GM12878 (cell line): ENCODE measurements around the gene USP25. TPM values are rescaled to one million over a fixed set of nuclear protein-coding genes. Genes with fewer than 3 reads are reported as not detected.
A peak's percentile ranks its signal among the peaks of the same experiment; 100 is the strongest.

Source experiments
- ATAC-seq: fragments of 200-7000 bp; cut with Tn5 transposase; 3 replicates; pipeline ENCODE4 v1.9.1; 2020; ENCODE audit warnings: mild to moderate bottlenecking, moderate library complexity
- BruUV-seq: library from RNA; stranded (reverse); fragments of 400-500 nt; replicated peaks from 2 replicates; lab custom pipeline; 2021; lab: Mats Ljungman, UMichigan
- CTCF ChIA-PET: fragments of 300-600 bp; sonication (Branson Sonifier 250); formaldehyde crosslinking; extraction: SDS; loops from one replicate; lab custom pipeline; 2021; ENCODE audit warnings: inconsistent platforms; lab: Yijun Ruan, JAX
- POLR2A ChIA-PET: fragments of 350-600 bp; formaldehyde crosslinking; extraction: SDS; loops from one replicate; lab custom pipeline; 2021; ENCODE audit warnings: inconsistent platforms; lab: Charles Lee
- RAD21 ChIA-PET: fragments of 300-600 bp; sonication (Branson Sonifier 250); formaldehyde crosslinking; loops from one replicate; lab custom pipeline; 2023; ENCODE audit warnings: antibody characterized with exemption; ENCODE audit not compliant: unreplicated experiment; lab: Charles Lee
- SMC1A ChIA-PET: fragments of 300-600 bp; sonication (Branson Sonifier 250); formaldehyde crosslinking; loops from one replicate; lab custom pipeline; 2023; ENCODE audit not compliant: unreplicated experiment, uncharacterized antibody; lab: Charles Lee
- DNase-seq: peaks from one replicate; pipeline ENCODE4 v3.0.0-alpha.2; 2011; ENCODE audit warnings: low read depth, low spot score
- FAIRE-seq: peaks from 3 replicates; lab custom pipeline; 2011; peaks lifted over from hg19 to GRCh38; lab: Jason Lieb, UNC
- H2AFZ ChIP-seq: 2 replicates; pipeline ENCODE4 v1.6.0; 2011; ENCODE audit warnings: low read depth, low read length, control low read depth; ENCODE audit not compliant: control insufficient read depth
- H3K27ac ChIP-seq: 2 replicates; pipeline ENCODE4 v1.5.1; 2011; ENCODE audit warnings: control low read depth; ENCODE audit not compliant: control insufficient read depth, insufficient read depth
- H3K27me3 ChIP-seq, 2 experiments: replicated peaks in 1 of 2; 2 replicates each; pipeline versions ENCODE4 v1.6.0 to v1.6.1; 2011; ENCODE audit warnings: low read length in 1 of 2; ENCODE audit not compliant: control insufficient read depth in 2 of 2, insufficient read depth in 2 of 2
- H3K36me3 ChIP-seq, 2 experiments: 2 replicates each; pipeline ENCODE4 v1.5.1; 2011; ENCODE audit warnings: low read length in 1 of 2; ENCODE audit not compliant: control insufficient read depth in 2 of 2, insufficient read depth in 2 of 2
- H3K4me1 ChIP-seq: 2 replicates; pipeline ENCODE4 v1.6.1; 2011; ENCODE audit warnings: mild to moderate bottlenecking, low read length, moderate library complexity, mixed read lengths; ENCODE audit not compliant: control insufficient read depth, insufficient read depth
- H3K4me2 ChIP-seq: 2 replicates; pipeline ENCODE4 v1.6.0; 2011; ENCODE audit warnings: control low read depth; ENCODE audit not compliant: control insufficient read depth, insufficient read depth
- H3K4me3 ChIP-seq: fragments of 200-600 bp; sonication (generic); 2 replicates; pipeline ENCODE4 v1.5.1; 2016
- H3K79me2 ChIP-seq: 2 replicates; pipeline ENCODE4 v1.6.0; 2011; ENCODE audit warnings: low read length; ENCODE audit not compliant: control insufficient read depth, insufficient read depth
- H3K9ac ChIP-seq: 2 replicates; pipeline ENCODE4 v1.8.0; 2011; ENCODE audit warnings: low read length, control low read depth, mixed read lengths; ENCODE audit not compliant: control insufficient read depth, insufficient read depth
- H3K9me3 ChIP-seq: replicated peaks from 3 replicates; pipeline ENCODE4 v1.5.1; 2011; ENCODE audit warnings: mild to moderate bottlenecking, low read length; ENCODE audit not compliant: control insufficient read depth, insufficient read depth
- H4K20me1 ChIP-seq: 2 replicates; pipeline ENCODE4 v1.6.0; 2011; ENCODE audit not compliant: control insufficient read depth, insufficient read depth
- BRCA1 ChIP-seq: IDR thresholded peaks from 2 replicates; pipeline ENCODE4 v1.6.1; 2011; ENCODE audit warnings: low read depth, low read length, improper control_type of control experiment
- CBX3 ChIP-seq: fragments of 200-600 bp; sonication (generic); IDR thresholded peaks from 2 replicates; pipeline ENCODE4 v1.6.1; 2016; ENCODE audit warnings: low read depth, borderline replicate concordance
- DPF2 ChIP-seq: fragments of 450-650 bp; IDR thresholded peaks from 2 replicates; pipeline ENCODE4 v1.6.1; 2017; ENCODE audit warnings: mild to moderate bottlenecking
- MYC ChIP-seq: IDR thresholded peaks from 2 replicates; pipeline ENCODE4 v1.6.1; 2011; ENCODE audit warnings: mild to moderate bottlenecking, low read length, moderate library complexity, inconsistent platforms; ENCODE audit not compliant: insufficient read depth, insufficient replicate concordance, insufficient read length, severe bottlenecking
- PBX3 ChIP-seq: IDR thresholded peaks from 2 replicates; pipeline ENCODE4 v1.6.1; 2011; ENCODE audit warnings: mild to moderate bottlenecking, low read depth, low read length, moderate library complexity; ENCODE audit not compliant: insufficient replicate concordance
- SMAD1 ChIP-seq: fragments of 450-650 bp; IDR thresholded peaks from 2 replicates; pipeline ENCODE4 v1.6.1; 2018; ENCODE audit warnings: mild to moderate bottlenecking, low read depth; ENCODE audit not compliant: partially characterized antibody
- STAT3 ChIP-seq: IDR thresholded peaks from 2 replicates; pipeline ENCODE4 v1.6.1; 2011; ENCODE audit warnings: low read depth, low read length, improper control_type of control experiment
- SUPT20H ChIP-seq: IDR thresholded peaks from 2 replicates; pipeline ENCODE4 v1.6.1; 2011; ENCODE audit warnings: low read depth, mild to moderate bottlenecking, low read length, moderate library complexity, borderline replicate concordance; ENCODE audit not compliant: control insufficient read depth
- WGBS: methylation state at CpG from one replicate; pipeline ENCODE4 v1.1.6; 2016; ENCODE audit warnings: low lambda C conversion rate; ENCODE audit not compliant: insufficient replicate concordance, insufficient coverage; ENCODE audit errors: missing lambda C conversion rate; 5-methylcytosine and 5-hydroxymethylcytosine counted together
- in situ Hi-C: fragments of 300-500 bp; cut with MboI; formaldehyde crosslinking; loops from 9 replicates; pipeline ENCODE4 v1.14.3; 2018; ENCODE audit warnings: mixed read lengths
- intact Hi-C: fragments of 100-400 bp; cut with micrococcal nuclease; formaldehyde crosslinking; loops from one replicate; pipeline ENCODE4 v1.14.2; 2022; ENCODE audit not compliant: unreplicated experiment
- polyA plus RNA-seq, 11 experiments: library from polyadenylated mRNA; depleted of rRNA in 4 of 11; unstranded in 6 of 11; stranded (reverse) in 5 of 11; fragments of >200 nt; fragmentation: Nextera tagmentation in 4 of 11; fragmentation: Illumina TruSeq in 1 of 11; extraction: Ambion mirVana in 4 of 11; extraction: Trizol in 1 of 11; gene quantifications; 1 replicate in 1 of 11; 2 replicates in 10 of 11; pipeline versions ENCODE4 v1.2.1 to v1.2.3, GENCODE V29; 2011 to 2016; ENCODE audit warnings: inconsistent platforms in 2 of 11, missing spikeins in 2 of 11, low read depth in 1 of 11
- total RNA-seq, 4 experiments: library from RNA; depleted of rRNA in 3 of 4; stranded (reverse); fragments of >200 nt in 3 of 4; fragmentation: Illumina TruSeq in 1 of 4; extraction: Trizol in 1 of 4; gene quantifications; 2 replicates each; pipeline versions ENCODE4 v1.2.1 to v1.2.3, GENCODE V29; 2013 to 2021
- TF ChIP-seq, protein P1 (sequence below): fragments of 450-650 bp; IDR thresholded peaks from 2 replicates; pipeline ENCODE4 v1.6.1; 2017; ENCODE audit warnings: mild to moderate bottlenecking, moderate library complexity
- TF ChIP-seq, protein P2 (sequence below): fragments of 450-650 bp; IDR thresholded peaks from 2 replicates; pipeline ENCODE4 v1.6.1; 2018; ENCODE audit warnings: mild to moderate bottlenecking, low read depth, moderate library complexity; ENCODE audit not compliant: partially characterized antibody
- TF ChIP-seq, protein P3 (sequence below): IDR thresholded peaks from 2 replicates; pipeline ENCODE4 v1.6.1; 2011; ENCODE audit warnings: borderline replicate concordance, low read depth, mild to moderate bottlenecking, moderate library complexity, mixed read lengths, low read length; ENCODE audit not compliant: insufficient read depth; ENCODE audit errors: extremely low read length

The USP25 gene
- total and polyA plus RNA-seq, 10 of the 15 experiments (the other 5 are each of a cell fraction or from before 2014, with no cell fraction given) = 1.5 to 31.3 (median 23.4) TPM

- TF ChIP-seq PBX3 = no peak
- TF ChIP-seq, protein P1, sequence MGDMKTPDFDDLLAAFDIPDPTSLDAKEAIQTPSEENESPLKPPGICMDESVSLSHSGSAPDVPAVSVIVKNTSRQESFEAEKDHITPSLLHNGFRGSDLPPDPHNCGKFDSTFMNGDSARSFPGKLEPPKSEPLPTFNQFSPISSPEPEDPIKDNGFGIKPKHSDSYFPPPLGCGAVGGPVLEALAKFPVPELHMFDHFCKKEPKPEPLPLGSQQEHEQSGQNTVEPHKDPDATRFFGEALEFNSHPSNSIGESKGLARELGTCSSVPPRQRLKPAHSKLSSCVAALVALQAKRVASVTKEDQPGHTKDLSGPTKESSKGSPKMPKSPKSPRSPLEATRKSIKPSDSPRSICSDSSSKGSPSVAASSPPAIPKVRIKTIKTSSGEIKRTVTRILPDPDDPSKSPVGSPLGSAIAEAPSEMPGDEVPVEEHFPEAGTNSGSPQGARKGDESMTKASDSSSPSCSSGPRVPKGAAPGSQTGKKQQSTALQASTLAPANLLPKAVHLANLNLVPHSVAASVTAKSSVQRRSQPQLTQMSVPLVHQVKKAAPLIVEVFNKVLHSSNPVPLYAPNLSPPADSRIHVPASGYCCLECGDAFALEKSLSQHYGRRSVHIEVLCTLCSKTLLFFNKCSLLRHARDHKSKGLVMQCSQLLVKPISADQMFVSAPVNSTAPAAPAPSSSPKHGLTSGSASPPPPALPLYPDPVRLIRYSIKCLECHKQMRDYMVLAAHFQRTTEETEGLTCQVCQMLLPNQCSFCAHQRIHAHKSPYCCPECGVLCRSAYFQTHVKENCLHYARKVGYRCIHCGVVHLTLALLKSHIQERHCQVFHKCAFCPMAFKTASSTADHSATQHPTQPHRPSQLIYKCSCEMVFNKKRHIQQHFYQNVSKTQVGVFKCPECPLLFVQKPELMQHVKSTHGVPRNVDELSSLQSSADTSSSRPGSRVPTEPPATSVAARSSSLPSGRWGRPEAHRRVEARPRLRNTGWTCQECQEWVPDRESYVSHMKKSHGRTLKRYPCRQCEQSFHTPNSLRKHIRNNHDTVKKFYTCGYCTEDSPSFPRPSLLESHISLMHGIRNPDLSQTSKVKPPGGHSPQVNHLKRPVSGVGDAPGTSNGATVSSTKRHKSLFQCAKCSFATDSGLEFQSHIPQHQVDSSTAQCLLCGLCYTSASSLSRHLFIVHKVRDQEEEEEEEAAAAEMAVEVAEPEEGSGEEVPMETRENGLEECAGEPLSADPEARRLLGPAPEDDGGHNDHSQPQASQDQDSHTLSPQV = no peak
Observed at GRCh38 chr21:15766952-15767603, 37.3 kb downstream of the USP25 start (continued).

DNA sequence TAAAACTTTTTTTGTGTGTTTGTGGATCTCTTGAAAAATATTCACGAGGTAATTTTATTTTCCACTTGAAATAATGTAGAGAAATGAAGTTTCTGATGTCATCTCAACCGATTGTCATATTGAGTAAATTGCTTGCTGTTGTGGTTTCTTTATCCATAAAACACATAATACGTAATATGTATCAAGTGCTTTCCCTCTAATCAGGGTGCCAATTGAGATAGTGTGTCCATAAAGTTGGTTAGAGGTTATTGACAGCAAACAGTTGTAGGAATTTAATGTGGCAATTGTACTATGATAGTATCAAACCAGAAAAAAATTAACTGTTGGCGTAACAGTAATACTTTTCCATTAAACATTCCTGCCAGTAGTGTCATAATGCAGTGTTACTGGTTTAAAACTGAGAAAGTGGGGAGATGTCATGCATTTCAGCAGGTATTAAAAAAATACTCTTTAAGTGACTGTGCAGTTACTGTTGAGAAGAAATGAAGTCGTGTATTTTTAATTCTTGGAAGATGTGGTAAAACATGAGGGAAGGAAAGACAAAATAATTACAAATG, 38.3 kb downstream of the USP25 start:
- Histone ChIP-seq H3K4me1 (no peaks in the 10 kb centered on the region), H3K79me2 (no peaks in the 10 kb centered on the region; the same call in 1 of the 2 replicates), H3K27ac (no peak overlapping the region), H3K36me3 (peaks cover 0 to 3% of the 10 kb centered on the region in 2 experiments; a peak in 2 of 4 replicates), H3K27me3 (no peaks in the 10 kb centered on the region), H3K9ac (no peak overlapping the region), H3K9me3 (no peaks in the 10 kb centered on the region; the same call in 2 of the 3 replicates), H3K4me2 (no peak overlapping the region), H4K20me1 (no peaks in the 10 kb centered on the region), H3K4me3 (no peak overlapping the region), H2AFZ (no peak overlapping the region)
- ChIA-PET SMC1A (interaction anchor here (1.0 kb wide), 1 partner anchor 19 kb away, joined by 4 read pairs; no protein-coding TSS in a partner anchor), POLR2A (no interaction called here), CTCF (no interaction called here), RAD21 (no interaction called here)
- in situ Hi-C loops = no loop called here
- intact Hi-C loops = no loop called here
- ATAC-seq (no peak), DNase-seq (no peak), FAIRE-seq (peak; percentile 49)
- WGBS = 86% methylated on average over 5 of the region's 5 CpGs
- BruUV-seq = no TSS peak
- no peak for TF ChIP-seq BRCA1
- TF ChIP-seq SUPT20H = no peak
- TF ChIP-seq SMAD1 = no peak
- no peak for TF ChIP-seq MYC
- TF ChIP-seq, protein P2, sequence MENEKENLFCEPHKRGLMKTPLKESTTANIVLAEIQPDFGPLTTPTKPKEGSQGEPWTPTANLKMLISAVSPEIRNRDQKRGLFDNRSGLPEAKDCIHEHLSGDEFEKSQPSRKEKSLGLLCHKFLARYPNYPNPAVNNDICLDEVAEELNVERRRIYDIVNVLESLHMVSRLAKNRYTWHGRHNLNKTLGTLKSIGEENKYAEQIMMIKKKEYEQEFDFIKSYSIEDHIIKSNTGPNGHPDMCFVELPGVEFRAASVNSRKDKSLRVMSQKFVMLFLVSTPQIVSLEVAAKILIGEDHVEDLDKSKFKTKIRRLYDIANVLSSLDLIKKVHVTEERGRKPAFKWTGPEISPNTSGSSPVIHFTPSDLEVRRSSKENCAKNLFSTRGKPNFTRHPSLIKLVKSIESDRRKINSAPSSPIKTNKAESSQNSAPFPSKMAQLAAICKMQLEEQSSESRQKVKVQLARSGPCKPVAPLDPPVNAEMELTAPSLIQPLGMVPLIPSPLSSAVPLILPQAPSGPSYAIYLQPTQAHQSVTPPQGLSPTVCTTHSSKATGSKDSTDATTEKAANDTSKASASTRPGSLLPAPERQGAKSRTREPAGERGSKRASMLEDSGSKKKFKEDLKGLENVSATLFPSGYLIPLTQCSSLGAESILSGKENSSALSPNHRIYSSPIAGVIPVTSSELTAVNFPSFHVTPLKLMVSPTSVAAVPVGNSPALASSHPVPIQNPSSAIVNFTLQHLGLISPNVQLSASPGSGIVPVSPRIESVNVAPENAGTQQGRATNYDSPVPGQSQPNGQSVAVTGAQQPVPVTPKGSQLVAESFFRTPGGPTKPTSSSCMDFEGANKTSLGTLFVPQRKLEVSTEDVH = no peak
- TF ChIP-seq CBX3 = no peak
- TF ChIP-seq, protein P3, sequence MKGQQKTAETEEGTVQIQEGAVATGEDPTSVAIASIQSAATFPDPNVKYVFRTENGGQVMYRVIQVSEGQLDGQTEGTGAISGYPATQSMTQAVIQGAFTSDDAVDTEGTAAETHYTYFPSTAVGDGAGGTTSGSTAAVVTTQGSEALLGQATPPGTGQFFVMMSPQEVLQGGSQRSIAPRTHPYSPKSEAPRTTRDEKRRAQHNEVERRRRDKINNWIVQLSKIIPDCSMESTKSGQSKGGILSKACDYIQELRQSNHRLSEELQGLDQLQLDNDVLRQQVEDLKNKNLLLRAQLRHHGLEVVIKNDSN = no peak
- no peak for TF ChIP-seq STAT3
- no peak for TF ChIP-seq DPF2
